PC-9 (cell line): ENCODE measurements around the gene PCBP2.

Experiments used
- EZH2 ChIP-seq: fragments of 200-600 bp; sonication (generic); IDR thresholded peaks from 2 replicates; pipeline ENCODE4 v1.8.0; 2017; ENCODE audit warnings: antibody characterized with exemption, low read depth
- TF ChIP-seq, protein P1 (sequence below): fragments of 200-600 bp; sonication (generic); conservative IDR thresholded peaks from 2 replicates; pipeline ENCODE4 v1.6.1; 2017; ENCODE audit warnings: mixed run types, antibody characterized with exemption, mild to moderate bottlenecking, moderate library complexity

- TF ChIP-seq, protein P1, sequence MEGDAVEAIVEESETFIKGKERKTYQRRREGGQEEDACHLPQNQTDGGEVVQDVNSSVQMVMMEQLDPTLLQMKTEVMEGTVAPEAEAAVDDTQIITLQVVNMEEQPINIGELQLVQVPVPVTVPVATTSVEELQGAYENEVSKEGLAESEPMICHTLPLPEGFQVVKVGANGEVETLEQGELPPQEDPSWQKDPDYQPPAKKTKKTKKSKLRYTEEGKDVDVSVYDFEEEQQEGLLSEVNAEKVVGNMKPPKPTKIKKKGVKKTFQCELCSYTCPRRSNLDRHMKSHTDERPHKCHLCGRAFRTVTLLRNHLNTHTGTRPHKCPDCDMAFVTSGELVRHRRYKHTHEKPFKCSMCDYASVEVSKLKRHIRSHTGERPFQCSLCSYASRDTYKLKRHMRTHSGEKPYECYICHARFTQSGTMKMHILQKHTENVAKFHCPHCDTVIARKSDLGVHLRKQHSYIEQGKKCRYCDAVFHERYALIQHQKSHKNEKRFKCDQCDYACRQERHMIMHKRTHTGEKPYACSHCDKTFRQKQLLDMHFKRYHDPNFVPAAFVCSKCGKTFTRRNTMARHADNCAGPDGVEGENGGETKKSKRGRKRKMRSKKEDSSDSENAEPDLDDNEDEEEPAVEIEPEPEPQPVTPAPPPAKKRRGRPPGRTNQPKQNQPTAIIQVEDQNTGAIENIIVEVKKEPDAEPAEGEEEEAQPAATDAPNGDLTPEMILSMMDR: no peak
- TF ChIP-seq EZH2: no peak
These were observed 28.3 kb upstream of the PCBP2 start, which contains the start of gene AMHR2 for GRCh38 chr12:53423597-53423996.
